Endothelial cell of umbilical vein (primary cell): ENCODE measurements around the gene THAP11.

Experiments used
- CTCF ChIP-seq, 2 donors: IDR thresholded peaks; 1 replicate in 1 of 2; 2 replicates in 1 of 2; pipeline ENCODE4 v1.5.1; 2011; ENCODE audit warnings: low read length in 2 of 2, mild to moderate bottlenecking in 2 of 2, moderate library complexity in 2 of 2, control low read depth in 1 of 2, inconsistent platforms in 1 of 2, low read depth in 1 of 2; ENCODE audit not compliant: insufficient read depth in 1 of 2; ENCODE audit errors: extremely low read depth in 1 of 2
- JUN ChIP-seq: IDR thresholded peaks from 2 replicates; pipeline ENCODE4 v1.6.1; 2011; ENCODE audit warnings: borderline replicate concordance, low read depth; ENCODE audit not compliant: insufficient read length, insufficient read depth

- TF ChIP-seq JUN: no peak
- TF ChIP-seq CTCF (IDR thresholded peaks at IDR 0.05; ENCODE audit: extremely low read depth in 1 of 2, insufficient read depth in 1 of 2, low read depth in 1 of 2, low read length in 2 of 2): no peak
Measured at GRCh38 chr16:67846063-67846319, 3.9 kb downstream of the THAP11 start.
